G401 (cell line): ENCODE results near the gene RAD18. TPM values are rescaled to one million over a fixed set of nuclear protein-coding genes. Genes with fewer than 3 reads are reported as not detected.

Experiments
- DNase-seq: peaks from one replicate; pipeline ENCODE4 v3.0.0-alpha.2; 2015; ENCODE audit warnings: low spot score
- in situ Hi-C: cut with HindIII; loops from 2 replicates; pipeline ENCODE4 v1.10.0; 2016; ENCODE audit warnings: low sequenced_read_pairs, mixed read lengths
- total RNA-seq: library from RNA; depleted of rRNA; stranded (reverse); fragments of >200 nt; shearing (Covaris generic); gene quantifications from 2 replicates; pipeline ENCODE4 v1.2.3, GENCODE V29; 2014

Gene RAD18
- total RNA-seq, 1 experiment from 2014 or later, result 29.5 TPM

DNA sequence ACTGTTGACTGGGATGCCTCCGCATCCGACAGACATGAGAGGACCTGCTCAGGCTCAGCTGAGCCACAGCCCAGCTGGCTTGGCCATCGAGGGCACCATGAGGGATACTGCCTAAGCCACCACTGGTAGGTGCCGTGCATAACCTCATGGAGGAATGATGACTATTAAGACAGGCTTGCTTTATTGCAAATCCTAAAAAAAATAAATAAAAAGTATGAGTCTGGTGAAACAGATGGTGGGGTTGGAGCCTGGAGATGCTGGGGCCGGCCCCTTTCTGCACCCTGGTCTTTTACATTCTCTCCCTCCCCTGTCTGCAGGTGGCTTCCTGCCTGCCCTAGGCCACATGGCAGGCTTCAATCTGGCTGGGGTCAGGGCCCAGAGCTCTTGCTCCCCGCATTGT, 24.0 kb upstream of the RAD18 start:
- peak; percentile 73 for DNase-seq
- in situ Hi-C loops, result no loop called here

DNA sequence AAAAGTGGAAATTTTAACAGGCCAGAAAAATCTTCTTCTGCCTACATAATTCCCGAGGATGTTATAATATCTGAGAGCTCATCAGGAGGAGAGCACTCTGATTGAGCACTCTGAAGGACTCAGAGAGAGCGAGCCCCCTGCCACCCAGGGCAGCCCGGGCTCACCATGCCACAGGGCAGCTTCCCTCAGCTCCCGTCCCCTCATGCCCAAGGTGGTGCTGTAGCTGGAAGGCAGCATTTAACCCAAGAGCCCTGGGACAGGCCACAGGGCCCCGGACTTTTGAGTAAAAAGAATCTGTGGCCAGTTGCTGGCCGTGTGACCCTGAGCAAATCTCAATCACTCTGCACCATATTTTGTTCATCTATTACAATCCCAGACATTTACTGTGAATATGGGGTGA, 23.5 kb upstream of the RAD18 start:
- DNase-seq, result no peak
- in situ Hi-C loops, result no loop called here

DNA sequence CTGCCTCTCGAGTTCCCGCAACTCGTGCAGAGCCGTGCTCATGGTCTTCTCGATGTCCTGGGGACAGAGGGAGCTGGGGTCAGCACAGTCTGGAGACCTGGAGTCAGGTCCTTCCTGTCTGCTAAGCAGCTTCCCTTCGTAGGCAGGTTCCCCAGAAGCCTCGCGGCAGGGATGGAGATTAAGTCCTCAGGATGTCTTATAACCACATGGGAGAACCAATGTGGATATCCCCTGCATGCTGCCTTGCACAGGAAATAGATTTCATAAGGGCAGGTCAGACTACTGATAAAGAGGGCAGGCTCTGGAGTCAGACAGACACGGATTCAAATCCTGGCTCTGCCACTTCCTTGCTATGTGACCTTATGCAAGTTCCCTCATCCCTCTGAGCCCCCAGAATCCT, 22.6 kb upstream of the RAD18 start:
- DNase-seq, result no peak
- in situ Hi-C loops, result no loop called here

DNA sequence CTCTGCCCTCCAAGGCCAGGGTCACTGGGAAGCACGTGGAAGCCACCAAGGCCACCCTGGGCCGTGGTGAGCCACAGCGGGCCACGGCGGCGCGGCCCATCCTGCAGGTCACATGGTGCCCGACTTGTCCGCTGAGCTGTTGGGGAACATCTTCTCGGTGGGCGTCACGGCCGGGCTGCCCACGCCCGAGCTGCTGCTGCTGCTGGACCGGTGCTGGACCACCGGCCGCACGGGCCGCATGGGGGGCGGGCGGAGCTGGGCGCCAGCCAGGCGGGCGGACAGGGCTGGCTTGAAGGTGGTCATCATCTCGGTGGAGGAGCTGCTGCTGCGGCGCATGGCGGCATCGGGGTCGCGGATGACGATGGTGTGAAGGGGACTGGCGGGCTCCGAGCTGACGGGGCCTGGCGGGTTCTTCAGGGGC, 22.1 kb upstream of the RAD18 start:
- in situ Hi-C loops, result no loop called here

DNA sequence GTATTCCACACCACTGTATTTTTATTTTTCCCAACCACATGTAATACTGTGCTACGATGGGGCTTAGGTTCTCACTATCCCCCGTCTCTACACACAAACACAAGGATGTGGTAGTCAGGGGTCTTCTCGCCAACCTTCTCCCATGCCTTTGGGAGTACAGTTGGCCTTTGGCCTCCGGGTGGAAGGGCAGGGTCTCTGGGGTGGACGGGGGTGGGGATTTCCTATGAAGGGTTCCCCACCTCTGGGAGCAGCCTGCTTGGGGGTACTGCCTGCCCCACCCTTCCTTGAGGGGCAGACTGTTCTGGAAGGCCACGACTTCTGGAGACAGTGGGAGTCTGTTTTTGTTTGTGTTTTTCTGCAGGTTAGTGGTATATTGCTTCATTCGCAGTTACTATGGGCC, 21.3 kb upstream of the RAD18 start:
- in situ Hi-C loops, result no loop called here

More for the DNA sequence above, 22.1 kb upstream of the RAD18 start:
- no peak for DNase-seq

DNA sequence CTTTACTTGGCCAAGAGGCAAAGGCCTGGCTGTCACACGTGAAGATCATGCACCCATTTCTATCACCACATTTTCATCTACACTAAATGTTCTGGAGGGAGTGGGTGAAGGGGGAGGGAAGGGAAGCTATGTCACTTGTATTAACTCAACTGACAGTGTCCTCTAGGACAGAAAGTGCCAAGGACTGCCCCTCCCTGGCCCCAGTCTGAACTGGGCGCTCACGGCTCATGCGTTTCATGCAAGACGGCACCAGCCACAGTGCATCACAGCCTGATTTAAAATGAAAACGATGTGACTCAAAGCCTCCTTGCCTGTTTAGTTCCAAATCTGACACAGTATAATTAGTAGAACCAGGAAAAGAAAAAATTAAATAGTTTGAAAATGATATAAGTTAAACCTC, 20.8 kb upstream of the RAD18 start:
- DNase-seq, result no peak
- in situ Hi-C loops, result no loop called here

More for the DNA sequence above, 21.3 kb upstream of the RAD18 start:
- no peak for DNase-seq

DNA sequence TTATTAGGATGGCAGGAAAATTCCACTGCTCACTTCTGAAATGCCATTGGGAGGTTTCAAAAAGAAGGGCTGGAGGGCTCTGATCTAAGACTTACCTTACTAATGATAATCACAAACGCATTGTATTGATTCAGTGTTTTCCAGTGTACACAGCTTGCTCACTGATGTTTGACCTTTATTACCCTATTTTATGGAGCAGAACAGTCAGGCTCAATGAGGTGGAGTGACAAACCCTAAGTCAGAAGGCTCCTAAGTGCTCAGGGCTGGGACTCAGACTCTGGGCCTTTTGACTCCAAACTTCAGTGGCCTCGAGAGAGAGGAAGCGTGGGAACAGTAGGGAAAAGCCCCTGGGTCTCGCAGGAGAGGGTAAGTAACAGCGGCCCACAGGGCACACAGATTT, 20.3 kb upstream of the RAD18 start:
- DNase-seq, result no peak
- in situ Hi-C loops, result no loop called here

DNA sequence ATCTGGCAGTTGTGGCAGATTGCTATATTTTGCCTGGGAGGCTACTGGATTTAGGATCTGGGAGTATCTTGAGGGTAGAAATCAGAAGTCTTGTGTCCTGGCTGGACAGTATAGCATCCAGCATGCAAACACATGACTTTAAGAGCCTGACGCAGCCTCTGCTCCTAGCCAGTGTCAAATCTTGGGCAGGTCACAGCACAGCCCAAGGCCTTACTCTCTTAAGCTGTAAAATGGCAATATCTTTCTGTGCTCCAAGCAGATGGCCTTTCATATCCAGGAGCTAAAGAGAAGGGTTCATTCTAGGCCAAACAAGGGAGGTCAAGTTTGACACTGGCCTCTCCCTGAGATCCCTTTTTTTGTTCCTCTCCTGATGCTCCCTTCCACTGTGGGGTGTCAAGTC, 19.8 kb upstream of the RAD18 start:
- DNase-seq, result no peak
- in situ Hi-C loops, result no loop called here

DNA sequence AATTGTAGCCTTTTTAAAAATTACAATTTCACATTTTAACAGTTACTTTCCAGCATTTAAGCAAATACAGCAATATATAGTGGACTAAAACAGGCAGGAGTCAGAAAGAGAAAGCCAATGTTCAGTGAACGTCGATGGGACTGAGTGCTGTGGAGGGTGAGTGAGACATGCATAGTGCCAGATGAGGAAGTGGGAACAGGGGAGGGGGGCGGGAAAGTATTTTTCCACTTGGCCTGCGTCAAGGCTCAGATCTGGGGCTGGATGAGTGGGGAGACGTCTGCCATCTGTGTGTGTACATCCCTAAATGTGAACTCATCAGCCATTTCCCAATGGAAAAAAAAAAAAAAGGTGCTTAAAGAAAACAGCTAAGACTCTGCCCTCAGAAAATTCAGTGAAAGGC, 19.2 kb upstream of the RAD18 start:
- peak; percentile 57 for DNase-seq
- in situ Hi-C loops, result no loop called here

DNA sequence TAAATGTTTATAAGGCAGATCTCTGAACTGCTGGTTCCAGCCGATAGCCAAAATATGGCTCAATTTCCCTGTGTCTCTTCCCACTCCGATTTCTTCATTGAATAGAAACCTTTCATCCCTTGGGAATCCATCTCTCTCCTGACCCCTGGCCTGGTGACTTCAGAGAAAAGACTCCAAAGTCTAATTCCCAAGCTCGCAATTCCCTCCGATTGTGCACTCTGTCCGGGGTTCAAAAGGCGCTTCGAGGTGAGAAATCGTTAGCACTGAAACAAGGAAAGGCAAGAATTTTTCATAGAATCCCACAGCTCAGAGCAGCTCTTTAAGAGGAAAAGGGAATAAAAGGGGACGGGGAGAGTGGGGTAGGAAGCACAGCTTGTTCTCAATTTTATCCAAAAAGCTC, 18.4 kb upstream of the RAD18 start:
- in situ Hi-C loops, result no loop called here
- DNase-seq, result no peak

DNA sequence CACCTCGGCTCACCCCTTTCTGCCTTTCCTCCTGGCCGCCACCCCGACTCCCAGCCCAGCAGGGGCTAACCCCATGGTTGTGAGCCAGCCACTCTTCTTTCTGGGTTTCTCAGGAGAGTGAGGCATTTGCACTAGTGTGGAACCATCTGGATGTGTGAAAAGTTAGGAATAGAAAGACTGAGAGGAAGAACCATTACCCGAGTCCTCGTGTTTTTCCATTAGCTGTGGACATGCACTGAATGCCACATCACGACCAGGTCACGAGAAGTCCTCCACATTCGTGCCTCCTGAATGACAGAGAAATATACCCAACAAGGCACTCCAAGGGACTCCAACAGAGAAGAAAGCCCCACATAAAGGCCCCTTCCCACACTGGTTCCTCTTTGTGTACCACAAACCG, 18.0 kb upstream of the RAD18 start:
- in situ Hi-C loops, result no loop called here
- DNase-seq, result no peak

DNA sequence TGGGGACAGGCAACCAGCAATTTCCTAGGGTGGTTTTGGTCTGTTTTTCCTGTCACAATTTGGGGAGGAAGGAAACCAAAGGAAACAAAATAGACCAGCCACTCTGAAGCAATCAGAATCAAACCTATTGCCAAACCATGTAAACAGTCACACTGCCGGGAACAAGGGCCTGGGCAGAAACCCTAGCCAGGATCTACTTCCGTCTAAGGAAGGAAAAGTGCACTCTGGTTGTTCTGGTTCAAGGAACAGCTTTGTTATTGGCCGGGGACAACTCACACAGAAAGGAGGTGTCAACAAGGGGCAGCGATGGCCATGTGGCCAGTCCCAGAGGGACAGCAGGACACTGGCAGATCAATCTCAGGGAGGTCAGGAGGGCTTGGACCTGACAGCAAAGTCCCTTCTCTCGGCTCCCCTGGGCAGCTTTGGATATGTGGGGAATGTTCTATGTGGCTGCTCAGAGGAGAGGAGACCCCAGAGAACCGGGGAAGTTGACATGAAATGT, 17.5 kb upstream of the RAD18 start:
- in situ Hi-C loops, result no loop called here
- DNase-seq, result no peak

DNA sequence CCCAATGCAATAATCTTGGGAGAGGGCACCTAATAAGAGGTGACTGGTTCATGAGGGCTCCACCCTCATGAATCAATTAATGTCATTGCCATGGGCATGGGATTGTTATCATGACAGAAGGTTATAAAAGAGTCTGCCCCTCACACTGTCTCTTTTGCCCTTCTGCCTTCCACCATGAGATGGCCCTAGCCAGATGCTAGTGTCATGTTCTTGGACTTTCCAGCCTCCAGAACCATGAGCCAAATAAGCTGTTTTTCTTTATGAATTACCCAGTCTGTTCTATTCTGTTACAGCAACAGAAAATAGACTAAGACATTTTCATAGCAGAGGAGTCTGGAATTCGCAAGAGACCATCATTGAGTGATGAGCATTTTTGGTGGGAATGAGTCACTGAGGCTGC, 16.0 kb upstream of the RAD18 start:
- in situ Hi-C loops, result no loop called here
- no peak for DNase-seq

DNA sequence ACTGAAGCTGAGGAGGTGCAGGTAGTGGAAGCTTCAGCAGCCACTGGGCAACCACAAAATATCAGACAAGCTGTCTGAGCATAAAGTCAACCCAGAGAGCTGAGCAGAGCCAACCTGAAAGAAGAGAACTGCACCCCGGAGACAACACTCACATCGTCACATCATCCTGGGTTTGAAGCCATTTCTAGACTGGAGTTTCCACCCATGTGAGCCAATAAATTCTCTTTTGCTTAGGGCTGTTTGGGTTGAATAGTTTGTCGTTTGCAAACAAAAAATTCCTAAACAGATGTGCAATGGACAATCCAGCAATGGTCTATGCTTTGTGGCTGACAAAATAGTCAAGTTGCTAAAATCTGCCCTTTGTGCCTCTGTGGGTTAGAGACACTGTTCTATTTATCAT, 15.3 kb upstream of the RAD18 start:
- DNase-seq, result no peak
- in situ Hi-C loops, result no loop called here

DNA sequence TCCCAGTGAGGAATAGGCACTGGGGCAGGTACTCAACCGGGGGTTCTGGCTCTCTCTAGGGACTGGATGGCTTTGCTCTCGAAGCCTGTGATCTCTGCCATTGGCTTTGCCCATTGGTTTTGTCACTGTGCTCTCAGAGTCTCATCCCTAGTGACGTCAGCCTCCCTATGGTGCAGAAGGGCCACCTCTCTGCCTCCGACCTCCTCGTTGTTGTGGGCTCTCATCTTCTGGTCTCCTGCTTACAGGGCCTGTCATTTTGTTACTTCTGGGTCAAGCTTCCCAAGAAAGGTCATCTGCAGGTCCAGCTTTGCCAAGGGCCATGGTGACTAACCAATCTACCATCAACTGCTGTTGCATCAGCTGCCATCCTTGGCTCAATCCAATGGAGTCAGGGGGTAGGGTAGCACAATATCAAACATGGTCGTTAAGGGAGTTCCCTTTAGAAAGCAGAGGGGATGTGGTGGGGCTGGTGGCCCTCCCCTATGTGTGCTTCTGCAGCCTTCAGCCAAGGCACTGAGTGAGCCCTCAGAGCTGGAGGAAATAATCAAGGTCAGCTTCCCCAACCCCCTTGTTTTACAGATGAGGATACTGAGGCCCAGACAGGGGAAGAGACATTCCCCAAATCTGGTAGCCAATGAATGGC, 13.4 kb upstream of the RAD18 start:
- DNase-seq, result no peak
- in situ Hi-C loops, result no loop called here

DNA sequence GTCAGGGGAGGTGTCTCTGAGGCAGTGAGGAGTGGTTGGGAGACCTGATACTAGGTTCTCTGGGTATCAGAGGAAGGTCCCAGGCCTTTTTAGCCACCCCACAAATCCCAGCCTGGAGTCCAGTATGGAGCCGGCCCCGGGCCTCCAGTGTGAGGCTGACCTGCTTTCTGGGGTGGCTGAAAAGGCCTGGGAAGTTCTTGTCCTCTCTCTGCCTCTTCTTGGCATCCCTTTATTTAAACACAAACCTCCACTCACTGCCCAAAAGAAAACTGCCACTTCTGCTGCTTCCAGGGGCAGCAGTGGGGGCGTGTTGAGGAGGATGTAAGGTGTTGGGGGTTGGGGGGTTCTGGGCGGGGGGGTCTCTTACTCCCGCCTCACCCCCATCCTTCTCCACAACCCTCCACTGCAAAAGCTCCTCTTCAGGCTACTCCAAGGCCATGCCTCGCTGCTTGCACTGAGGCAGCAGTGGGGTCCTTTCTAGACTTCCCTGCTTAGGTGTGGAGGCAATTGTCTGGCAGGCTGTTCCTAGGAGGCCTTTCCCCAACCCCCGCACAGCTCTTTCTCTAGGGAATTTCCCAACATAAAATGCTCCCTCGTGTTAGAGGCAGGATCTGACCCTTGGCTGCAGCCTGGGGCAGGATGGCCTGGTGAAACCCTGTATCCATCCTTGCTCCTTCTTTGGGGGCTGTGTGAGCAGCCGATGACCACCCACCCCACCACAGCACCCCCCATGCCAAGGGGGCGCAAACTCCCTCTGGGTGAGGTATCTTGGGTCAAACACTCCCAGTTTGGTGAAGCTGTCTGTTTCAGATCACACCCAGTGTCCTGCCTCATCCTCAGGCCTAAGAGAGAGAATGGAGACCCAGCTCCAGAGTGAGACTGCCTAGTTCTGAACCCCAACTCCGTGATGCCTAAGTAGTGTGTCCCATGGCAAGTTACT, 12.1 kb upstream of the RAD18 start:
- in situ Hi-C loops, result no loop called here
- DNase-seq, result no peak

DNA sequence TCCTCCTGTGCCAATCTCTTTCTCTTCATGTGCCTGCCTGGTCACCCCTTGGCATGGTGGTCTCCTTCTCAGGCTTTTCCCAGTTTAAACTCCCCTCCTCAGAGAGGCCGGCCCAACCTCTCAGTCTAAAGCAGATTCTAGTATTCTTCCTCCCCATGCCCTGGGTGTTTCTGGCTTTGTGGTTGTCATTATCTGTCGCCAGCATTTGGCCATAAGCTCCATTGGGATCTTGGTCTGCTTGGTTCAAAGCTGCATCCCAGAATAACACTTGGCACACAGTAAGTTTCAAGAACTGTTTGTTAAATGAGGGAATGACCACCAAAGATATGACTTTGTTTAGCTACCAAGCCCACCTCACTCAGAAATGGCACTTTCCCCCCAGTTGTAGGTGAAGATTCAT, 11.2 kb upstream of the RAD18 start:
- no peak for DNase-seq
- in situ Hi-C loops, result no loop called here

DNA sequence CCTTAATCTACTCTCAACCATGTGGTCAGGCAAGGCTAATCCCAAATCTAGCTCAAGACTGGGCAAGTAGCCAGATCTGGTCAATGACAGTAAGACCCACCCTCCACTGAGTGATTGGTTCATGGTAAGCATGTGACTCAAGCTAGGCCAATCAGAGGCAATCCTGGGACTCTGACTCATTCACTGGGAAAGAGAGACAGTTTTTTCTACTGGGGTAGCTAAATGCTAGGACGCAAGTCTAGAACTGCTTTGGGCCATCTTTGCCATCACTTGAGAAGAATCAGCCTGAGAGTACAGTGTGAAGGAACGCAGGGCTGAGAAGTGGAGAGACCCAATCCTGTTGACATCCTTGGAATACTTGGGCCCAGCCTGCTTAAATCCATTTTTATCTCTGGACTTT, 9.4 kb upstream of the RAD18 start:
- in situ Hi-C loops, result no loop called here
- DNase-seq, result no peak

DNA sequence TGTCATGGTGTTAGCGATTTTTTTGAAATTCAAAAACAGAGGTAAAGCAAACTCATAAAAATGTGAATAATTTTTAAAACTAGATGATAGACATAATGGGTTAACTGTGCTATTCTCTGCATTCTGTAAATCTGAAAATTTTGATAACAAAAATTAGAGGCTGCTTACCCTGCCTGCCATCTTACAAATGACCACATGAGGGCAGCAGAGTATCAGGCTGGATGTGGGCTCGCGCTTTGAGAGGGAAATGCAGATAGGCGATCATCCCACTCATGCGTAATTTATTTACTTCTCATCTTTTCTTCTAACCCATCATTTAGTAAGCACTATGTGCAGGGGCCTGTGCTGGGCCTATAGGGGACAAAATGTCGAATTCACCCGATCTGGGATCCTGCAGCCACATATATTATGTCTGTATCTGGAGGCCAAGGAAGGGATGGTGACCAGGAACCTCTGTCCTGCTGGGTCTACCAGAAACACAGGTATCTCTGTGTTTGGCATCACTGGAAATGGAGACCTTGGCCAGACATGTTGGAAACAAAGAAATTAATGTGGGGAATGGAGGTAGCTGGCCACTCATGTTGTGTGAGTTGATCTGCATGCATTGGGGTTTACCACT, 7.8 kb upstream of the RAD18 start:
- DNase-seq, result peak; percentile 87
- in situ Hi-C loops, result no loop called here

DNA sequence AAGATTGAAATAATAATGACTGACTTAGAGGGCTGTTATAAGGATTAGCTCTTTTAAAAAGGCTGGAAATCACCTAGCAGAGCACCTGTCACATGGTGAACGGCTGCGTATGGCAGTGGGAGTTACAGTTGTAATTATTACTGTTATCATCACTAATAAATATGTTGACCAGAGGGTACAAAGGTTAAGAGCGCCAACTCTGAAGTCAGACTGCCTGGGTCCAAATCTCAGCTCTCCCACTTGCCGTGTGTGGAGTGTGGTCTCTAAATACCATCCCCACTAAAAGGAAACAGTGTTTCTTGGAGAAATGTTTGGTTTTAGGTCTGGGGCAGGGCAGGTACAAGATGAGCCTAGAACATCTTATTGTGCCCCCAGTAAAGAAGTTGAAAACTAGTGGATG, 6.0 kb upstream of the RAD18 start:
- DNase-seq, result no peak

More for the DNA sequence above, 6.0 kb upstream of the RAD18 start:
- in situ Hi-C loops, result no loop called here
